Measurements from ENCODE around the gene TPTE.
"Not testable (repeated sequence)": the region's sequence is repeated elsewhere in the genome, so short reads cannot be mapped to it uniquely, and the experiment has no call there.

The TPTE gene

DNA sequence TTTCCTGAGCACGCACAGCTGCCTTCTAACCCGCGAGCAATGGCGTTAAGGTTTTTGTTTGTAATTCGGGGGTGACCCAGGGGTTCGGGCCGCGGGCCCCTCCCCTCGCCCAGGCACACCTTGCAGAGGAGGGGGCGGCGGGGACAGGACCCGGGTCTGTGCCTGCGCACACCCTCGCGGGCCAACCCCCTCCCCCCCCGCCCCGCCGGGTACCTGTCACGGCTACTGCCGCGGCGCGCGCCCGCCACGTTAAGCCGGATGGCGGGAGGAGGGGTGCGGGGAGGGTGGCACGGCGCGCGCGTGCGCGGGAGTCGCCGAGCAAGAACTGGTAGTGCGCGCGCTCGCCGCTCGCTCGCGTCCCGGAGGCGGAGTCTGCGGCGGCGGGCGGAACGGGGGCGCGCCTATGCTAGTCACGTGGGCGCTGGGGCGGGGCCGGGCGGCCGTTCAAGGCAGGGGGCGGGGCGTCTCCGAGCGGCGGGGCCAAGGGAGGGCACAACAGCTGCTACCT lies at the start of gene TPTE:
TSS of gene TPTE (plus strand) at position 493 of the 508 bp plus-strand sequence. CDS start 17,141 bp downstream, outside the sequence.
- DNase-seq, result no peak

DNA sequence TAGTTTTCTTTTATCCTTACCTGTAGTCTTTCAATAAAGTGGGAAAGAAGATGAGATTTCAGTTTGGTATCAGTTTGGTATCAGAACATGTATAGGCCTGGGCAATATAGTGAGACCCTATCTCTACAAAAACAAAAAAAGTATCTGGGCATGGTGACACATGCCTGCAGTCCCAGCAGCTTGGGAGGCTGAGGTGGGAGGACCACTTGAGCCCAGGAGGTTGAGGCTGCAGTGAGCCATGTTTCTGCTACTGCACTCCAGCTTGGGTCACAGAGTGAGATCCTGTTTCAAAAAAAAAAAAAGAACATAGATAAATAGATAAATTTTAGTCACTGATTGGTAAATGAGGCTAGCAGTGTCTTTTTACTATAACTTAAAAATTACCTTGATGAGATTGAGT lies 49.4 kb upstream of the TPTE start:
- not testable (repeated sequence) for DNase-seq

DNA sequence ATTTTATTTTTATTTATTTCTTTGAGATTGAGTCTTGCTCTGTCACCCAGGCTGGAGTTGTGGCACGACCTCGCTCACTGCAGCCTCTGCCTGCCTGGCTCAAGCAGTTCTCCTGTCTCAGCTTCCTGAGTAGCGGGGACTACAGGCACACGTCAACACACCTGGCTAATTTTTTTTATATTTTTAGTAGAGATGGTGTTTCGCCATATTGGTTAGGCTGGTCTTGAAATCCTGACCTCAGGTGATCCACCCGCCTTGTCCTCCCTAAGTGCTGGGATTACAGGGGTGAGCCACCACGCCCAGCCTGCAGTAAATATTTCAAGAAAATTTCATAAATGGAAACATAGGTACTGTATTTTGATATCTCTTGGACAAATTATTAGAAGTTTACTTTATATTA lies 43.6 kb upstream of the TPTE start:
- not testable (repeated sequence) for DNase-seq

DNA sequence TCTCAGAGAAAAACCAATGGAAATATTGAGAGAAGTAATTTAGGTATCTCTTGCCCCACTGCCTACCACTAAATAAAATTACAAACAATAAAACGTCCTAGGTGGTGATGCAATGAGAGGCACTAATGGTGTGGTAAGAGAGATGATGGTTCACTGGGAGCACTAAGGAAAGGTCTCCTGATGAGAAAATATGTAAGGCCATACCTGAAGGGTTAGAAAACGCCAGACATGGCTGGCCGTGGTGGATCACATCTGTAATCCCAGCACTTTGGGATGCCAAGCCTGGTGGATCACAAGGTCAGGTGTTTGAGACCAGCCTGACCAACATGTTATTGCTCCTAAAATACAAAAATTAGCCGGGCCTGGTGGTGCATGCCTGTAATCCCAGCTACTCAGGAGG lies 41.5 kb upstream of the TPTE start:
- DNase-seq, result not testable (repeated sequence)

DNA sequence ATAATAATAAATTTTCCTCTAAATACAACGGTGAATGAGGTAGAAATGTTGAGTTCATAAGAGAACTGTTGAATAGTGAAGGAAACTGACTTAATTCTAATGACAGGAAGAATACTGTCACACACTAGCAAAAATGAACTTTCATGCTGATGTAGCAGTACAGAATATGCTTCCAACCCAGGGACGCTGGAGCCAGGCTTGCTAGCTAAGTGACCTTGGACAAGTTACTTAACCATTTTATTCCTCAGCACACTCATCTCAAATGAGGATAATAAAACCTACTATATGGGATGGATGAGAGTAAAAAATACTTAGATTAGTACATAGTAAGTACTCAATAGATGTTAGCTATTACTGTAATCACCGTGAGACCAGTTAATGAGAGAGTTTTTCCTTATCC lies 36.5 kb upstream of the TPTE start:
- DNase-seq, result not testable (repeated sequence)

DNA sequence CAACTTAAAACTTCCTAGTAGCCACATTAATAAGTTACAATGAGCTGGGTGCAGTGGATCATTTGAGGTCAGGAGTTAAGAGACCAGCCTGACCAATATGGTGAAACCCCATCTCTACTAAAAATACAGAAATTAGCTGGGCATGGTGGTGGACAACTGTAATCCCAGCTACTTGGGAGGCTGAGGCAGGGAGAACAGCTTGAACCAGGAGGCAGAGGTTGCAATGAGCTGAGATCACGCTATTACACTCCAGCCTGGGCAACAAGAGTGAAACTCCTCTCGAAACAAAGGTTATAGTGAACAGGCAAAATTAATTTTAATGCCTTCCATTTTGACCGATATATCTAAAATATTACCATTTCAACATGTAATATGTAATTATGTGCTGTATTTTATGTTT lies 30.9 kb upstream of the TPTE start:
- DNase-seq, result not testable (repeated sequence)

DNA sequence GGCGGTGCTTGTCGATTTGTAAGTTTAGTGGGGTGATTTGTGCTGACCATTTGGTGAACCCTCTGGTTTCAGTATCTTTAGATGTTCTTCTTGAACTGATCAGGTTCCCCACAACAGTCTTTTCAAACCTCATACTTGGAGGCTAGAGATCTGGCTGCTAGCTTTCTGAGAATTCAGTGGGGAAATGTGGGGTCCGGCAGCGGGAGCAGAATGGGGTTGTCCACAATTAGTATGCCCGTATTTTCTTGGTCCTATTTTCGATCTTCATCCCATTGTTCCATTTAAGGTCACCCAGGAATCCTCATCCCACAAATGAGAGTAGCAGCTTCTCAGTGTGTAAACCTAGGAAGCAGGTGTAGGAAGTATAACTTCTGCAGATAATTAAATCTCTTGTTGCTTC lies 10.3 kb upstream of the TPTE start:
- no peak for DNase-seq

DNA sequence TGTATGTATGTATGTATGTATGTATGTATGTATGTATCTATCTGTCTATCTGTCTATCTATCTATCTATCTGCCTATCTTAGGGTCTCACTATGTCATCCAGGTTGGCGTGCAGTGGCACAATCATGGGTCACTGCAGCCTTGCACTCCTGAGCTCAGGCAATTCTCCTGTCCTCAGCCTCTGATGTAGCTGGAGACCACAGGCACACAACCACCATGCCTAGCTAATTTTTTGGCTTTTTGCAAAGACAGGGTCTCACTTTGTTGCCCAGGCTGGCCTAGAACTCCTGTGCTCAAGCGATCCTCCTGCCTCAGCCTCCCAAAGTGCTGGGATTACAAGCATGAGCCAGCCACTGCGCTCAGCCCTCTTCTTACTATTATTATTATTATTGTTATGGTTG lies 4.5 kb upstream of the TPTE start:
- DNase-seq, result not testable (repeated sequence)

DNA sequence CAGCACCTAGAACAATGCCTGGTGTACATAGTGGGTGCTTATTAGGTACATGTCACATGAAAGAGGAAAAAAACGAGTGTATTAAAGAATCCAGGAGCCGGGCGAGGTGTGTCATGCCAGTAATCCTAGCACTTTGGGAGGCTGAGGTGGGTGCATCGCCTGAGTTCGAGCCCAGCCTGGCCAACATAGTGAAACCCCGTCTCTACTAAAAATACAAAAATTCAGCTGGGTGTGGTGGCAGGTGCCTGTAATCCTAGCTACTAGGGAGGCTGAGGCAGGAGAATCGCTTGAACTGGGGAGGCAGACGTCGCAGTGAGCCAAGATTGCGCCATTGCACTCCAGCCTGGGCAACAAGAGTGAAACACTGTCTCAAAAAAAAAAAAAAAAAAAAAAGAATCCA lies 3.5 kb upstream of the TPTE start:
- not testable (repeated sequence) for DNase-seq

DNA sequence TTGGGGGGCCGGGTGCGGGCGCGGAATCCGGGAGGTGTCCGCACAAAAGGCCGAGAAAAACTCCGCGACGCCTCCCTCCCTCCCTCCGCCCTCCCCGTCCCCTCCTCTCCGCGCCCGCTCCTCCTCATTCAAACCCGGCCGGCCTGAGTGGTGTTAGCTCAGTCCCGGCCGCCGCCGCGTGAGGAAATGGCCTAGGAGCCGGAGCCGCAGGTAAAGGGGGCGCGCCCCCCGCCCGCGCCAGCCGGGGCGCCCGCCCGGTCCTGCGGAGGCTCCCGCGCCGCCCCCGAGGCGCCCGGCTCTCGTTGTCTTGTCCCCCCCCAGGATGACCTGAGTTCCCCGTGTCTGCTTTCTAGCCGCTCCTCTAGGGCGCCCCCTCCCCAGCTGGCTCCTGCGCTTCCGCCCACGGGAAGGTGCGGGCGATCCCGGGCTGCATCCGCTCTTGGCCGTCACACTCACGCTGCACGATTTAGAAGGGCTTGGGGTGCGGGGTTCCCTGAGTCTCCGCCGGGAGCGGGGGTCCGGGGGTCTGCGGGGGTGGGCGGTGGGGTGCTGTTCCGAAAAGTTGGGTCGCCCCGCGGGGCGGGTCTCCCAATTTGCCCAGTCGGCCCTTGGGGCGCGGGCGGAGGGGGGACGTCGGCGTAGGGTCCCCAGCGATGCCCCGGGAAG lies 585 bp downstream of the TPTE start:
- not testable (repeated sequence) for DNase-seq

DNA sequence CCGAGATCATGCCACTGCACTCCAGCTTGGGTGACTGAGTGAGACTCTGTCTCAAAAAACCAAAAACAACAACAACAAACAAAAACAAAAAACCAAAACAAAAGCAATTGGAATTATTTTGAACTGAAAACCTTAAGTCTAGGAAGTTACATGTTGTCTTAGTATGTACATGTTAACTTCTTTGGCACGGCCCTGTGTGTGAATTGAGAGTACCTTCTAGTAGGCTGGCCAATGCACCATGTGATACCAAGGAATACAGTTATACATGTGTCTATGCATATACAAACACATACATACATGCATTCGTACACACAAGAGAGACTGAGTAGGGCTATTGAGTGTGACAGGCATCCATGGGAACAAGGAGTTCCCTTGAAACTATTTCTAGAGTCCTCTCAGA lies 18.6 kb downstream of the TPTE start:
- DNase-seq, result no peak

DNA sequence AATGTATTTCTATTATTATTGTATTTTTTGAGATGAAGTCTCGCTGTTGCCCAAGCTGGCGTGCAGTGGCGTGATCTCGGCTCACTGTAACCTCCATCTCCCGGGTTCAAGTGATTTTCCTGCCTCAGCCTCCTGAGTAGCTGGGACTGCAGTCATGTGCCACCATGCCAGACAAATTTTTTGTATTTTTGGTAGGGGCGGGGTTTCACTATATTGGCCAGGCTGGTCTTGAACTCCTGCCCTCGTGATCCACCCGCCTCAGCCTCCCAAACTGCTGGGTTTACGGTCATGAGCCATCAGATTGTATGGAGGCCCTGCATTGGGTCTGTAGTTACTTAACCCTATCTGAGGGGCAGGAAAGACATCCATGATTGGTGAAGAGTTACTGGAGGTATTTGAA lies 23.0 kb downstream of the TPTE start:
- DNase-seq, result not testable (repeated sequence)

DNA sequence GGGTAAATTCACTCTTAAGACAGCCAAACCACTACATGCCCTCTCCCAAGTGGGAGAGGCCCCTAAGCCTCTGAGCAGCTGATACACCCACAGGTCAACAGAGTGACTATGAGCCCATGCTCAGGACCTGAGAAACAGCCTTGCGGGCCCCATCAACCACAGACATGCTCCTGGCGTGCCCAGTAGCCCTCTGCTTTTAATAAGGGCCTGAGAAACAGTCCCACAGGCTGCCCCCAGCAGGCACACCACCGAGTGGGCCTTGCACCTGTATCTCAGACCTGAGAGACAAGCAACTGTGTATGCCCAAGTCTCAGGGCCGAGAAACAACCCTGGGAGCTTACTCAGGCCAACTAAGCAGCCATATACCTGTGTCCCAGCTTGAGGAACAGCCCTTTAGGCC lies 26.5 kb downstream of the TPTE start:
- DNase-seq, result not testable (repeated sequence)

DNA sequence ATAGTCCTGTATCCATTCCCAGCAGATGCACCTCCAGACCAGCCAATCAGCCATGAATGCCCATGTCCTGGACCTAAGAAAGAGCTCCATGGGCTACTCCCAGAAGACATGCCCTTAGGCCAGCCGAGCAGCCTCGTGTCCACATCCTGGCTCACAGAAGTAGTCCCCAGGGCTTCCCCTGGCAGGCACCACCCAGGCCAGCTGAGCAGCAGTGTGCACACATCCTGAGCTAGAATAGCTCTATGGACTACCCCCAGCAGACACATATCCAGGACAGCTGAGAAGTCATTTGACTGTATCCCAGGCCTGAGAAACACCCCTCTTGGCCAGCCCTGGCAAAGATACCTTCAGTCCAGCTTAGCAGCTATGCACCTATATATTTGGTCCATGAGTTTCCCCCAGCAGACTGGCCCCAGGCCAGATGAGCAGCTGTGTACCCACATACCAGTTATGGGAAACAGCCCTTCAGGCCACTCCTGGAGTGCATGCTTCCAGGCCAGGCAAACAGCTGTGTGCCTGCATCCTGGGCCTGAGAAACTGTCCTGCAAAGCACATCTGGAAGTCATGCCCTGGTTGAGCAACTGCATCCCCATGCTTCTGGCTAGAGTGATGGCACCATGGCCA lies 27.1 kb downstream of the TPTE start:
- DNase-seq, result not testable (repeated sequence)

DNA sequence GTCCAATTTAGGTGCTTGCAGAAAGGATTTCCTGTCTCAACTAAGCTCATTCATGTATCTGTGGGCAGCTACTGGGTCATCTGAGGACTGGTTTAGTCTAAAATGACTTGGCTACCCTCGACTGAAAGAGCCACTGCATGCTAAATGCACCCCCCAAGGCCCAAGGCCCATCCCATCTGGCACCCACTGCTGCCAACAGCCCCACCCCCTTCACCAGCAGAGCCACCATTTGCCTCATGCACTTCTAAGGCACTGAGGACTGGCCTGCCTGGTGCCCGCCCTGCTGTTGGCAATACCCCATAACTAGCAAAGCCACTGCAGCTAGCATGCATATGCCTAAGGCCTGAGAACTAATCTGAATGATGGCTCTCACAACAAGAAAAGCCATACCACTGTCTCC lies 49.4 kb downstream of the TPTE start:
- not testable (repeated sequence) for DNase-seq

DNA sequence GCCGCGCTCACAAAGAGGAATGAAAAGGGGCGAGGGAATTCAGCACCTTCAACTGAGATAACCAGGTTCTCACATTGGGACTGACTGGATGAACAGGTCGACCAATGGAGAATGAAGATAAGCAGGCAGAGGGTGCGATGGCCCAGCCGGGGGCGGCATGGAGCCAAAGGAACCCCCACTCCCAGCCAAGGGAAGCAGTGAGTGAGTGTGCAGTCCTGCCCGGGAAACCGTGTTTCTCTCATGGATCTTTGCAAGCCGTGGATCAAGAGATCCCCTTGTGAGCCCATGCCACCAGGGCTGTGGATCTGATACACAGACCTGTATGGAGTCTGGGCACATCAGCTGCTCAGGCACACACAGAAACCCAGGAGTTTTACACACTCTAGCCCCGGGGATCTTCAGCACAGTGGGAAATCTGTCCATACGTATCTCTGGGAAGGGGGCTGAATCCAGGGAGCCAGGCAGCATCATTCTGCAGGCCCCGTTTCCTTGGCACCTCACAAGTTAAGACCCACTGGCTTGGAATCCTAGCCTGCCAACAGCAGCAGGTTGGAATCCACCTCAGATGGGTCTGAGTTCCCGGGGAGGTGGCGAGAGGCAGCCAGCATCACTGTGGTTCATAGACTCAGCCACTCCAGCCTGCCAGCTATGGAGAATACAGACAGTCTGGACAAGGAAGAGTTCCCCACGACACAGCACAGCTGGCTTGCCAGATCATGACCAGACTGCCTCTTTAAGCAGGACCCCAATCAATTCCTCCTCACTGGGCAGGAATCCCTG lies 53.3 kb downstream of the TPTE start:
- DNase-seq, result not testable (repeated sequence)

DNA sequence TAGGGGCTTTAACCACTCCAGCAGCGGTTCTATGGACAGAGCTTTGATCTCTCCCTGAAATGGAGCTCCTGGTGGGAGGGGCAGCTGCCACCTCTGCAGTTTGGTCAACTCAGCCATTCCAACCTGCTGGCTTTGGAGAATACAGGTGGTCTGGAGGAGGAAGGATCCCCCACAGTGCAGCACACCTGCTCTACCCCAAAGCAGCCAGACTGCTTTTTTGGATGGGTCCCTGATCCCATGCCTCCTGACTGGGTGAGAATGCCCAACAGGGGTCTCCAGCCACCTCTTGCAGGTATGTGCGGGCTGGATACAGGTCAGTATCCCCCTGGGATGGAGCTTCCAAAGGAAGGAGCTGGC lies 53.9 kb downstream of the TPTE start:
- DNase-seq, result no peak

DNA sequence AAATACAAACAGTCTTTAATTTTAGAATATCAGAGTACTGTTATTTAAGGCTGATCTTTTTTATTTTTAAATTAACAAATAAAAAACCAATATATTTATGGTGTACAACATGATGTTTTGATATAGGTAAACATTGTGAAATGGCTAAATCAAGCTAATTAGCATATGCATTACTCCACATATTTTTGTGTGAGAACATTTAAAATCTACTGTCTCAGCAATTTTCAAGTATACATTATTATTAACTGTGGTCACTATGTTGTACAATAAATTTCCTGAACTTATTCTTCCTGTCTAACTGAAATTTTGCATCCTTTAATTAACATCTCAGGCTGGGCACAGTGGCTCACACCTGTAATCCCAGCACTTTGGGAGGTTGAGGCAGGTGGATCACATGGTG lies 57.5 kb downstream of the TPTE start:
- not testable (repeated sequence) for DNase-seq

DNA sequence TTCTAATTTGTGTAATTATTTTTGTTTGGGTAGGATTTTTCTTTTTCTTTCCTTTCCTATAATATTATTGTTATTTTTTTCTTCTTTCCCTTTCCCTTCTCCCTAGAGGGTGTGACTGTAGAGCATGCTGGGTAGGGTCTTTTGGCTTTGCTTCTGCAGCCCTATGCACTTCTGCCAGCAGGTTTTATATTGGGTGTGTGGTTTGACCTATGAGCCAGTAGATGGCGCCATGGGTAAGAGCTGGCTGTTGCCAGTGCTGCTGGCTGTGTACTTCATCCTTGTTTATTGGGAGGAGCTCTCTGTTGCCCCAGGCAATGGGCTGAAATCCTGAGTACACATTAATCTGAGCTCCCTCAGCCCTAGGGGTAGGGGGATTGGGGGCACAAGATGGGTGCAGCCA lies 67.7 kb downstream of the TPTE start:
- DNase-seq, result not testable (repeated sequence)

DNA sequence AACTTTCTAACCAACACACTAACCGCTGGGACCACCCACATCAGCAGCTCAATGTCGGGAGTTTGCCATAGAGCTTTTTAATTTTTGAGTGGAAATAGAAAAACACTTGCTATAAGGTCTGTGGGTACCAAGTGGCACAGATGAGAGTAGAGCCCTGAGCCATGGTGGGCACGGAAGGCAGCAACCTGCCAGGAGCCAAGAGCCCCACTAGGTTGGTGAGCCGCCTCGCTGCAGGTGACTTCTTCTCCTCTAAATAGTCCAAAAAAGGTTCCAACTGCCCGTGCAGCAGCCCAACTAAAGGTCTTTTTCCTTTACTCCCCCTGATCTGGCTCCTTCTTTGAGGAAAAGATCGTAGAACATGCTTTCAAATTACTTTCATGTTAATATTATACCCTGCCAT lies 85.7 kb downstream of the TPTE start:
- not testable (repeated sequence) for DNase-seq

DNA sequence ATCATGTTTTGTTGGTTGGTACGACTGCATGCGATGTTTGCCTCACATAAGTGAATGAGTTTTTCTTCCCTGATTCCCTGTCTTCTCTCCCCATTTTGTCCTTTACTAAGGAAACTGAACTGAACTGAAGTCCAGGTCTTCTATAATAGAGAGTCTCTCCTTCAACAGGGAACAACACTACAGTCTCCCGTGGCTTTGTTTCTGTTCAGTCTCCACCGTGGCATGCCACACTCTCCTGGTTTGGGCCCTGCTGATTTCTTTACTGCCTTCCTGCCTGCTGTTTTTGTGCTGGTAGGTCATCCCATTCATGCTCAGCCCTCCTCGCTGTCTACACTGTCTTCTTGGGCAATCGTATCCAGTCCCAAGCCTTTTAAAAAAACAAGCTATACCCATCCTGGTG lies 92.9 kb downstream of the TPTE start:
- DNase-seq, result not testable (repeated sequence)

DNA sequence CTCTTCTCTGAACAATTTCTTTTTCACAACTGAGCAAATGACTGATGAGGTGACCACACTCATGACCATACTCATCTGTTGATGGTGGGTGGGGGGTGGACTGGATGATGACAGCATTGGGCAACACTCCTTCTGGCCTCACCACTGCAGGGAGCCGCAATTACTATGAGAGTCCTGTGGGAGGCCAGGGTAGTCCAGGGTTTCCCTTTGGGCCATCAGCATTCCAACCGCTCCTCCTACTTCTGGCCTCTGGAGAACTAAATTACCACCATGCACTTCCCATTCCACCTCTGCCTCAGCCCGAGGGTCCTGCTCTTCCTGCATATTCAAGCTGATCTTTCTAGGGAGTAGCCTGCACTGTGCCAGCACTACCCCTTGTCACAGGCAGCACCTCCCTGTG lies 94.7 kb downstream of the TPTE start:
- not testable (repeated sequence) for DNase-seq

DNA sequence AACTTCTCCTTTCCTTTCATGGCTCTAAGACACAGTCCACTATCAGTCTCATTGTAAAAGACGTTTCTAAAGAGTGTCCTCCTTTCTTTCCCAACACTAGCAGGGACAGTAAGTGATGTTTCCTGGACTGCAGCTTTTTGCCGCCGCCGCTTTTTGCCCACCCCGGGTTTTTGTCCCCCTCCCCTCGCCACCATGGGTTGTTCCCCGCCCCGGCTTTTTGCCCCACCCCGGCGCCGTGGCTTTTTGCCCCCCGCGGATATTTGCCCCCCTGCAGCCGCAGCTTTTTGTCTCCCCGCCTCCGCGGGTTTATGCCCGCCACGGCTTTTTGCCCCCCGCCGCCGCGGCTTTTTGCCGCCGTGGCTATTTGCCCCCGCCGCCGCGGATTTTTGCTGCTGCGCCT lies 95.2 kb downstream of the TPTE start:
- no peak for DNase-seq

Data from COR-L47 (cell line).